Measurements from ENCODE around the gene TNRC6C.
A peak's percentile ranks its signal among the peaks of the same experiment; 100 is the strongest.

Gene TNRC6C, protein sequence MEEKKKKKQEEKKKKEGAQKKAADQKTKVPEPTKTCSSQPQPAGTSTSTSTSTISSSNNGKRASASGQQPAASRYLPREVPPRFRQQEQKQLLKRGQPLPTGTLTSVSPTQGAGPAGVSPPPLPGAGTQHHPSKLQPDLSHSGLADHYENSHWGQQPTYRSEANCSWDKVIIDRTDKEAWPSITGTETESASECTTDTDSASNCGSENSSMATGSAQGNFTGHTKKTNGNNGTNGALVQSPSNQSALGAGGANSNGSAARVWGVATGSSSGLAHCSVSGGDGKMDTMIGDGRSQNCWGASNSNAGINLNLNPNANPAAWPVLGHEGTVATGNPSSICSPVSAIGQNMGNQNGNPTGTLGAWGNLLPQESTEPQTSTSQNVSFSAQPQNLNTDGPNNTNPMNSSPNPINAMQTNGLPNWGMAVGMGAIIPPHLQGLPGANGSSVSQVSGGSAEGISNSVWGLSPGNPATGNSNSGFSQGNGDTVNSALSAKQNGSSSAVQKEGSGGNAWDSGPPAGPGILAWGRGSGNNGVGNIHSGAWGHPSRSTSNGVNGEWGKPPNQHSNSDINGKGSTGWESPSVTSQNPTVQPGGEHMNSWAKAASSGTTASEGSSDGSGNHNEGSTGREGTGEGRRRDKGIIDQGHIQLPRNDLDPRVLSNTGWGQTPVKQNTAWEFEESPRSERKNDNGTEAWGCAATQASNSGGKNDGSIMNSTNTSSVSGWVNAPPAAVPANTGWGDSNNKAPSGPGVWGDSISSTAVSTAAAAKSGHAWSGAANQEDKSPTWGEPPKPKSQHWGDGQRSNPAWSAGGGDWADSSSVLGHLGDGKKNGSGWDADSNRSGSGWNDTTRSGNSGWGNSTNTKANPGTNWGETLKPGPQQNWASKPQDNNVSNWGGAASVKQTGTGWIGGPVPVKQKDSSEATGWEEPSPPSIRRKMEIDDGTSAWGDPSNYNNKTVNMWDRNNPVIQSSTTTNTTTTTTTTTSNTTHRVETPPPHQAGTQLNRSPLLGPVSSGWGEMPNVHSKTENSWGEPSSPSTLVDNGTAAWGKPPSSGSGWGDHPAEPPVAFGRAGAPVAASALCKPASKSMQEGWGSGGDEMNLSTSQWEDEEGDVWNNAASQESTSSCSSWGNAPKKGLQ (N-terminal part only)

DNA sequence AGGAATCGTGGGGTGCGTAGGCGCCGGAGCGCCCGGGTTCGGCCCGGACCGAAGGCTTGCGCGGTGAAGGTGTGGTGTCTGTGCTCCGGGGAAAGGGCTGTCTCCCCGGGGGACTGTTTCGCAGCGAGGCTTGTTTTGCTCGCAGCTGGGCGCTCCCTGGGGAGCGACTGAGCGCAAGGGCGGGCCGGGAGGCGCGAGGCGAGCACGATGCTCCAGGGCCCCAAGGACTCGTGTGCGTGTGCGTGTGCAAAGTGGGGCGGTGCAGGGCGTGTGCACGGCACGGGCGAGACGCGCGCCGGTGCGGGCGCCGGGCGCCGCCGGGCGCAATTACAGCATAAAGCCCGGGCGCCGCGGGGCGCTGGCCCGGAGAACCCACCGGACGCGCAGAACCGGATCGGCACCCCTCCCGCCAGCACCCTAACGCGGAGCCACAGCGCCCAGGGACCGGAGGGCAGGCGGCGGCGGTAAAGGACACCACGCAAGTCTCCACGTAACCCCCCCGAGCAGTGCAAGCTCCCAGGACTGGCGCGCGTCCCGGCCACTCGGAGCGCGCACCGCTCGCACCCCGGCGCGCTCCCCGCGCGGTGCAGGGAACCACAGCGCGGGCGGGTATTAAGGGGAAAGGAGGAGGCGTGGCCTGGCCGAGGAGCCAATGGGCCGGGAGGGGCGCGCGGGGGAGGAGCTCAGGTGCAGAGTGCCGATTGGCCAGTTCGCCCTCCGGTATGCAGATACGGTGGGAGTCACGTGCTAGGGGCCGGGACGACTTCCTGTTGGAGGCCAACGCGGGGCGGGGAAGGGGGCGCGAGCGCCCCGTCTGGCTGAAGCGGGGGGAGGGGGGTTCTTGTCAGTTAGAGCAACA is at the start of gene TNRC6C:
Gene TNRC6C (plus strand): TSS at position 847 of the 859 bp plus-strand sequence. CDS start 45,504 bp downstream, outside the sequence.
- TF ChIP-seq, protein P1, sequence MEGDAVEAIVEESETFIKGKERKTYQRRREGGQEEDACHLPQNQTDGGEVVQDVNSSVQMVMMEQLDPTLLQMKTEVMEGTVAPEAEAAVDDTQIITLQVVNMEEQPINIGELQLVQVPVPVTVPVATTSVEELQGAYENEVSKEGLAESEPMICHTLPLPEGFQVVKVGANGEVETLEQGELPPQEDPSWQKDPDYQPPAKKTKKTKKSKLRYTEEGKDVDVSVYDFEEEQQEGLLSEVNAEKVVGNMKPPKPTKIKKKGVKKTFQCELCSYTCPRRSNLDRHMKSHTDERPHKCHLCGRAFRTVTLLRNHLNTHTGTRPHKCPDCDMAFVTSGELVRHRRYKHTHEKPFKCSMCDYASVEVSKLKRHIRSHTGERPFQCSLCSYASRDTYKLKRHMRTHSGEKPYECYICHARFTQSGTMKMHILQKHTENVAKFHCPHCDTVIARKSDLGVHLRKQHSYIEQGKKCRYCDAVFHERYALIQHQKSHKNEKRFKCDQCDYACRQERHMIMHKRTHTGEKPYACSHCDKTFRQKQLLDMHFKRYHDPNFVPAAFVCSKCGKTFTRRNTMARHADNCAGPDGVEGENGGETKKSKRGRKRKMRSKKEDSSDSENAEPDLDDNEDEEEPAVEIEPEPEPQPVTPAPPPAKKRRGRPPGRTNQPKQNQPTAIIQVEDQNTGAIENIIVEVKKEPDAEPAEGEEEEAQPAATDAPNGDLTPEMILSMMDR (IDR thresholded peaks at IDR 0.05; ENCODE audit: low read depth, low read length, missing control alignments): no peak
- H3K4me3 ChIP-seq (ENCODE audit: low read depth, low read length): peak within 1 kb of the TSS; percentile 71
- DNase-seq (ENCODE audit: low read depth): peak; percentile 96
- in situ Hi-C loops (cut with HindIII; ENCODE audit: low sequenced_read_pairs): no loop called here

DNA sequence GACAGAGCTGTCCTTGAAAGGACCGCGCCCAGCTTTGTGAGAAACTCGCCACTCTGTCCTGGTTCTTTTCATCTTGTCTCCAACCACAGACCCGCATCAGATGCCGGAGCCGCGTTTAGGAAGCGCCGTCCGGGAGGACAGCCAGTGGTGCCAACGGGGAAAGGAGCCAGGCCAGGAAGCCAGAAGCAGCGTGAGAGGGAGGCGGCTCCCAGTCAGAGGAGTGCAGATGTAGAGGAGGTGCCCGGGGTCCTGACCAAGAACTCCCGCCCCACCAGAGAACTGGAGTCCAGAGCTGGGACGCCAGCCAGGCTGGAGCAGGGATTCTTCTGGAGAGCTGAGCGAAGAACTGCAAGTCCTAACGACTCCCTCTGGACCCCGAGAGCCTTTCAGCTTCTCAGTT is 49.3 kb upstream of the TNRC6C start:
- no peak for DNase-seq (ENCODE audit: low read depth)
- in situ Hi-C loops (cut with HindIII; ENCODE audit: low sequenced_read_pairs): no loop called here
- no peak overlapping the region for H3K4me3 ChIP-seq (ENCODE audit: low read depth, low read length)
- TF ChIP-seq, protein P1 (IDR thresholded peaks at IDR 0.05; ENCODE audit: low read depth, low read length, missing control alignments): no peak

DNA sequence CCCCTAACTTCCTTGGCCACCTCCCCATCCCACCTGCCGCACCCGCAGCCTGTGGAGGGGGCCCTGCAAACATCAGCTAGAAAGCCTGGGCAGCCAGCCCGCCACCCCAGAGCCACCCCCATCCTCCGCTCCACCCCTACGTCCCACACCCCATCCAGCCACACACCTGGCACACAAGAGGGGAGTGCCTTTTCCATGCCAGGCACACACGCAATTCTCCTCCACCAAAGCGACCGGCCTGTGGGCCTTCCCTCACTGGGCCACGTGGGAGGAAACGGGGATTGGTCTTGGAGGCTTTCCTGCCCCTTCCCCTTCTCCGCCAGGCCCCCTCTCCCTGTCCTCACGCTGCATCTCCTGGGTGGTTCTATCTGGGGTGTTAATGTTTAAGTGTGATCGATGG is 48.7 kb upstream of the TNRC6C start:
- TF ChIP-seq, protein P1 (IDR thresholded peaks at IDR 0.05; ENCODE audit: low read depth, low read length, missing control alignments): no peak
- in situ Hi-C loops (cut with HindIII; ENCODE audit: low sequenced_read_pairs): no loop called here
- H3K4me3 ChIP-seq (ENCODE audit: low read depth, low read length): no peak overlapping the region
- no peak for DNase-seq (ENCODE audit: low read depth)

DNA sequence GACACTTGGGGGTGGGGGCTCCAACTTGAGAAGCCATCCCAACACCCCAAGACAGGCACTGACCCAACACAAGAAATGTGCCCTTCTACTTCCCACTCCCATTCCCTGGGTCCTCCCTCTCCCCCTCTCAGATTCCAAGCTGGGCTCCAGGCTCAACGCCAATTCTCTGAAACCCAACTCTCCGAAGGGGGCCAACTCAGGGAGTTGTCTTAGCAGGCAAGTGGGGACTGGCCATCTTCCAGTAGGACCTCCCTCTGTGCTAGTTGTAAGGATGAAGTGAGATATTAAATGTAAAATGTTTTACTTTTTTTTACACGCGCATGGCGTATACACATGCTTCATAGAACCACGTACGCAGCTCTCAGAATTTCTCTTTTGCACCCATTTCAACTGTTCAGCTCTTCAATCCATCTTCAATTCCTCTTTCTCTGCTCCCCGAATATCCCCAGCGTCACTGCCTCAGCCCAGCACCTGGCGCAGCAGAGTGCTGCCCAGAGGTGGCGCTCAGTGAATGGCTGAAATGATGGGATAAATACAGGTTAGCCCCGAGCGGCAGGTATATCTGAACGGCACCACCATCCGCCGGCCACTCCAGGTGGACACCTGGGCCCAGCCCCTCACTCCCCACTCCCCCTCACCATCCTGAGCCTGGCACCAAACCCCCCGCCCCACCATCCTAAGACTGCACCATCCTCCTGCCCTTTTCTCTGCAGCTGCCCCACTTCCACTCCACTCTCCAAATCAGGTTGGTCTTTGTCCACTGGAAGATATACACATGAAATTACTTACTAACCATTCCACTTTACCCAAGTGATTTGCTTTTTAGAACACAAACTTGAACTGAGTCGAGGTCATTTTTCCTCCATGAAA is 43.9 kb upstream of the TNRC6C start:
- TF ChIP-seq, protein P1 (IDR thresholded peaks at IDR 0.05; ENCODE audit: low read depth, low read length, missing control alignments): no peak
- DNase-seq (ENCODE audit: low read depth): peak; percentile 49
- no peak overlapping the region for H3K4me3 ChIP-seq (ENCODE audit: low read depth, low read length)
- in situ Hi-C loops (cut with HindIII; ENCODE audit: low sequenced_read_pairs): no loop called here

DNA sequence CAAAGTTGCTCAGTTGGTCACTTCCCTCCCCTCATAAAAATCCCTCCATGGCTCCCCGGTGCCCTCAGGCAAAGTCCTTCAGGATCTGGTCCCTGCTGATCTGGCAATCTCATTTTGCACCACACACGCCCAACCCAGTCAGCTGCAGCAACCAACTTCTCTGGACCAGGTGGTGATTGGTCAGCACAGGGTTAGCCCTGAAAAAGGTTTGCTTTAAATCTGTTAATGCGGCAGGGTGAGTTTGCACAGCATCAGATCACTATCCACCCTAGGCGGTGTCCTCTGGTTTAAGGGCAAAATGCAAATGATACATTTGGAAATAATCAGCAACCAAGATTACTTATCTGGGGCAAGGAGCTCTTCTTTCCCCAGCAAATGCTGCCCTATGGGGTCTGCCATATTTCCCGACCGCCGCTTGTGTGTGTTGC is 42.9 kb upstream of the TNRC6C start:
- no peak for DNase-seq (ENCODE audit: low read depth)
- H3K4me3 ChIP-seq (ENCODE audit: low read depth, low read length): no peak overlapping the region
- in situ Hi-C loops (cut with HindIII; ENCODE audit: low sequenced_read_pairs): no loop called here
- TF ChIP-seq, protein P1 (IDR thresholded peaks at IDR 0.05; ENCODE audit: low read depth, low read length, missing control alignments): no peak
